Ishikawa (cell line): ENCODE results near the gene MYO18A.

Experiments
- CEBPB ChIP-seq: IDR thresholded peaks from 2 replicates; pipeline ENCODE4 v1.6.1; 2012
- CREB1 ChIP-seq: IDR thresholded peaks from 2 replicates; pipeline ENCODE4 v1.6.1; 2012; ENCODE audit warnings: low read depth
- EGR1 ChIP-seq: IDR thresholded peaks from 2 replicates; pipeline ENCODE4 v1.6.1; 2012
- EP300 ChIP-seq: IDR thresholded peaks from 2 replicates; pipeline ENCODE4 v1.6.1; 2012; ENCODE audit warnings: borderline replicate concordance
- FOXM1 ChIP-seq: IDR thresholded peaks from 2 replicates; pipeline ENCODE4 v1.6.1; 2012; ENCODE audit warnings: low read depth, borderline replicate concordance
- NFIC ChIP-seq: IDR thresholded peaks from 2 replicates; pipeline ENCODE4 v1.6.1; 2012
- RAD21 ChIP-seq: IDR thresholded peaks from 2 replicates; pipeline ENCODE4 v1.6.1; 2012; ENCODE audit warnings: low read depth
- TAF1 ChIP-seq: IDR thresholded peaks from 2 replicates; pipeline ENCODE4 v1.6.1; 2012; ENCODE audit warnings: low read depth, mild to moderate bottlenecking
- TCF12 ChIP-seq: IDR thresholded peaks from 2 replicates; pipeline ENCODE4 v1.6.1; 2012; ENCODE audit warnings: low read depth
- TEAD4 ChIP-seq: IDR thresholded peaks from 2 replicates; pipeline ENCODE4 v1.6.1; 2012
- YY1 ChIP-seq: IDR thresholded peaks from 2 replicates; pipeline ENCODE4 v1.6.1; 2012; ENCODE audit warnings: low read depth
- ZBTB7A ChIP-seq: IDR thresholded peaks from 2 replicates; pipeline ENCODE4 v1.6.1; 2012; ENCODE audit warnings: low read depth
- TF ChIP-seq, protein P1 (sequence below): IDR thresholded peaks from 2 replicates; pipeline ENCODE4 v1.6.1; 2012; ENCODE audit warnings: low read depth, mild to moderate bottlenecking
- TF ChIP-seq, protein P2 (sequence below): IDR thresholded peaks from 2 replicates; pipeline ENCODE4 v1.6.1; 2012
- TF ChIP-seq, protein P3 (sequence below): IDR thresholded peaks from 2 replicates; pipeline ENCODE4 v1.6.1; 2012

Gene MYO18A

DNA sequence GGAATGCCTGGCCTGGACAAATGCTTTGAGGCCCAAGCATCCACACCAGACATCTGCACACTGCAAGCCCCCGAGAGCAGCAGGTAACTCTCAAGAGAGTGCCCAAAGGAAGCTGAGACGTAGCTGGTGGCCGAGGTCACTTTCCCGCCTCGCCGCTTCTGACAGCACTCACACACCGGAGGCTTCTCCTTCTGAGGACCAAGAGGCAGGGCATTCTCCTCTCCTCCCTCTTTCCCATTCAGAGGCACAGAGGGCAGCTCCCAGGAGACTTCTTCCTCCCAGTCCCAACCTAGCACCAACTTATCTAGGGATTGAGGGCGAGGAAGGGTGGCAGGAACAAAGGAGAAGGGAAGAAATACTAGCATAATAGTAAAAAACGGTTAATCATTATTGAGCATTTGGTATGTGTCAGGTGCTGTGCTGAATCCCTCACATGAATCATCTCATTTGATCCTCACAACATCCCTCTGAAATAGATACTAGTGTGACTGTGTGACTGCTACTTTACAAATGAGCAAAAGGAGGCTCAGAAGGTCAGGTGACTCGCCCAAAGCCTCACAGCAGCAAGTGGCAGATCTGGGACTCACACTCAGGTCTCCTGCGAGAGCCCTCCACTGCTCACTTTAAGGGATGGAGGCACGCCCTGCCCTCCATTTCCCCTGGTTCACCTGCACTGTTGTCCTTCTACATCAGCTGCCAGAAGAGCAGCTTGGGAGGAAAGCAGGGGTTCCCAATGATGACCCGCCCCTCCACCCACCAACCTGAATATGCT lies 41.8 kb downstream of the MYO18A start:
- no peak for TF ChIP-seq NFIC
- TF ChIP-seq ZBTB7A, result no peak
- TF ChIP-seq, protein P1, sequence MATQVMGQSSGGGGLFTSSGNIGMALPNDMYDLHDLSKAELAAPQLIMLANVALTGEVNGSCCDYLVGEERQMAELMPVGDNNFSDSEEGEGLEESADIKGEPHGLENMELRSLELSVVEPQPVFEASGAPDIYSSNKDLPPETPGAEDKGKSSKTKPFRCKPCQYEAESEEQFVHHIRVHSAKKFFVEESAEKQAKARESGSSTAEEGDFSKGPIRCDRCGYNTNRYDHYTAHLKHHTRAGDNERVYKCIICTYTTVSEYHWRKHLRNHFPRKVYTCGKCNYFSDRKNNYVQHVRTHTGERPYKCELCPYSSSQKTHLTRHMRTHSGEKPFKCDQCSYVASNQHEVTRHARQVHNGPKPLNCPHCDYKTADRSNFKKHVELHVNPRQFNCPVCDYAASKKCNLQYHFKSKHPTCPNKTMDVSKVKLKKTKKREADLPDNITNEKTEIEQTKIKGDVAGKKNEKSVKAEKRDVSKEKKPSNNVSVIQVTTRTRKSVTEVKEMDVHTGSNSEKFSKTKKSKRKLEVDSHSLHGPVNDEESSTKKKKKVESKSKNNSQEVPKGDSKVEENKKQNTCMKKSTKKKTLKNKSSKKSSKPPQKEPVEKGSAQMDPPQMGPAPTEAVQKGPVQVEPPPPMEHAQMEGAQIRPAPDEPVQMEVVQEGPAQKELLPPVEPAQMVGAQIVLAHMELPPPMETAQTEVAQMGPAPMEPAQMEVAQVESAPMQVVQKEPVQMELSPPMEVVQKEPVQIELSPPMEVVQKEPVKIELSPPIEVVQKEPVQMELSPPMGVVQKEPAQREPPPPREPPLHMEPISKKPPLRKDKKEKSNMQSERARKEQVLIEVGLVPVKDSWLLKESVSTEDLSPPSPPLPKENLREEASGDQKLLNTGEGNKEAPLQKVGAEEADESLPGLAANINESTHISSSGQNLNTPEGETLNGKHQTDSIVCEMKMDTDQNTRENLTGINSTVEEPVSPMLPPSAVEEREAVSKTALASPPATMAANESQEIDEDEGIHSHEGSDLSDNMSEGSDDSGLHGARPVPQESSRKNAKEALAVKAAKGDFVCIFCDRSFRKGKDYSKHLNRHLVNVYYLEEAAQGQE, result no peak
- TF ChIP-seq TCF12, result no peak
- TF ChIP-seq EGR1, result no peak
- TF ChIP-seq TAF1, result no peak
- no peak for TF ChIP-seq RAD21
- no peak for TF ChIP-seq CREB1
- TF ChIP-seq, protein P2, sequence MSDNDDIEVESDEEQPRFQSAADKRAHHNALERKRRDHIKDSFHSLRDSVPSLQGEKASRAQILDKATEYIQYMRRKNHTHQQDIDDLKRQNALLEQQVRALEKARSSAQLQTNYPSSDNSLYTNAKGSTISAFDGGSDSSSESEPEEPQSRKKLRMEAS, result no peak
- TF ChIP-seq, protein P3, sequence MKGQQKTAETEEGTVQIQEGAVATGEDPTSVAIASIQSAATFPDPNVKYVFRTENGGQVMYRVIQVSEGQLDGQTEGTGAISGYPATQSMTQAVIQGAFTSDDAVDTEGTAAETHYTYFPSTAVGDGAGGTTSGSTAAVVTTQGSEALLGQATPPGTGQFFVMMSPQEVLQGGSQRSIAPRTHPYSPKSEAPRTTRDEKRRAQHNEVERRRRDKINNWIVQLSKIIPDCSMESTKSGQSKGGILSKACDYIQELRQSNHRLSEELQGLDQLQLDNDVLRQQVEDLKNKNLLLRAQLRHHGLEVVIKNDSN, result no peak
- TF ChIP-seq YY1, result no peak
- TF ChIP-seq FOXM1, result no peak

DNA sequence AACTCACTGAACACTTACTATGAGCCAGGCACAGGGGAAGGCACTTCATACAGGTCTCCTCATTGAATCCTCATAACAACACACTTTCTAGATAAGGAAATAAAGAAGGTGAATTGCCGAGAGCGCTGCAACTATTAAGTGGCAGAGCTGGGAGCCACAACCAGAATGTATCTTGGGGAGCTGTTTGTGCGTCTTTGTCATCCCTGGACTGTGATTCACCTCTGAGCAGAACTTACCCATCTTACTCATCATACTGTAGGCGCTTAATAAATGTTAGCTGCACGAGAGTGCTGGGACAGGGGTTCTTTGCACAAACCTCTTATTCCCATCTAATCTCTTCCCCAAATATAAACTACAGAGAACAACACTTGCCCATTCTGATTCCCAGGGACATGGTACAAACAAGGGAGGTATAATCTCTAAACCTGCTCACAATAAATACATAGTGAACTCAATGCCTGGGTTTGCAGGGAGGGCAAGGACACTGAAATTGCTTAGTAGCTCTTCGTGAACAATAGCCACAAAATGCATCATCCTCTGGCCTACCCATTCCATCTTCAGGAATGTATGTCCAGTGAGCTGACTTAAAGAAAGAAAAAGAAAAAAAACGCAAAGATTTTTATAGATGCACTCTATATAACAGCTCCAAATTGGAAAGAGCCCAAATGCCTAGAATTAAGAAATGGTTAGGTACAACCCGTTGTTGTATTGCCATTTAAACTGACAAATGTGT lies 43.0 kb downstream of the MYO18A start:
- TF ChIP-seq TEAD4, result no peak

DNA sequence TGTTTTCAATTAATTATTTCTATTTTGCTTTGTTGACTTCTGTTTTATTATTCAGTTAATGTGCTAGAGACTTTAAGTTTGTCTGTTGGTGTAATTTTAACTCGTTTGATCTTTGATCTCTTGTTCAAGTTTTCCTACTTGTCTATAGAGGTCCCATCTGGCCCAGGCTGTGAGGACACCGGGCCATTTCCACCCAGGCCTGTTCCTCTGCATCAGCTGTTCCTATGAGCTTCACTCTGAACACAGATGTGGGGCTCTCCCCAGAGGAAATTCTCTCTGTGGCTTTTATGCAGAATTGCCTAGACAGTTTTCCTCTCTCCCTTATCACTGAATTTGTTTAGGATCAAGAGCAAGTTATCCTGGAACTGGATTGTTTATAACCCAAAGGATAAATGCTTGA lies 44.7 kb downstream of the MYO18A start:
- TF ChIP-seq CREB1 (no peak), YY1 (no peak), EP300 (no peak), TAF1 (no peak), CEBPB (no peak), TEAD4 (no peak), EGR1 (no peak), RAD21 (no peak), FOXM1 (no peak), ZBTB7A (no peak), NFIC (no peak), TCF12 (no peak)
- TF ChIP-seq, protein P3, result no peak
- TF ChIP-seq, protein P2, result no peak
- TF ChIP-seq, protein P1, result no peak

DNA sequence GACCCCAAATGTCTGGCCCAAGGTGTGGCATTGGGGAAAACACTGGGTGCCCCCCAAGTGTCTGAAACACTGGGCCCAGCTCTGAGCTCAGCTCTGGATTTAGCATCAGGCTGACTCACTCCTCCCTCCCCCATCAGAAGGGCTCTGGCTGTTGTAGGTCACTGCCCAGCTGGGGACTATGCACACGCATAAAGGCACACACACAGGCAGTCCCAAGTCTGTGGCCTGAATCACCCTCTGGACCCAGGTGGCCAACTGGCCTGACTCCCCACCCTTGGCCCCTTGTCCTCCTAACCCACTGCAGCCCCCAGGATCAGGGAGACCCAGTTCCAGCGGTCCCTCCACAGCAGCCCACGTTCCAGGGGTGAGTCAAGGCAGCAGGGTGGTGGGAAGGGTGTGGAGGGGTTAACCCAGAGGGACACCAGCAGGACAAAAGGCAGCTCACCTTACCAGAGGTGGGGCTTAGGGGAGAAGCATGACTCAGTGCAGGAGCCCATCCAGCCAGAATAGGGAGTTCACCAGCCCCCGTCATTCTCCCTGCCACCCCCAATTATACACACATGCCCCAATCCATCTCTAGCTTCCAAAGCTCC lies 47.0 kb downstream of the MYO18A start:
- TF ChIP-seq FOXM1, result no peak
- no peak for TF ChIP-seq YY1
- TF ChIP-seq, protein P1, result no peak
- no peak for TF ChIP-seq RAD21
- no peak for TF ChIP-seq CEBPB
- TF ChIP-seq ZBTB7A, result peak; percentile 71; the same call in 1 of the 2 replicates
- TF ChIP-seq, protein P3, result no peak
- TF ChIP-seq TCF12, result peak; percentile 70
- TF ChIP-seq TEAD4, result peak; percentile 23; the same call in 1 of the 2 replicates
- peak; percentile 59; the same call in 1 of the 2 replicates for TF ChIP-seq EP300
- TF ChIP-seq, protein P2, result peak; percentile 56
- no peak for TF ChIP-seq CREB1
- TF ChIP-seq NFIC, result no peak
- TF ChIP-seq TAF1, result no peak; the same call in 1 of the 2 replicates
- TF ChIP-seq EGR1, result no peak
